DOHH2 (cell line): ENCODE measurements around the gene FAT2.

Experiments used
- EZH2phosphoT487 ChIP-seq: fragments of 200-600 bp; sonication (generic); IDR thresholded peaks from 2 replicates; pipeline ENCODE4 v1.6.1; 2017; ENCODE audit warnings: borderline replicate concordance, mild to moderate bottlenecking, antibody characterized with exemption, low read length, moderate library complexity, mixed read lengths
- TF ChIP-seq, protein P1 (sequence below): fragments of 200-600 bp; sonication (generic); IDR thresholded peaks from one replicate; pipeline ENCODE4 v1.5.1; 2014; ENCODE audit warnings: antibody characterized with exemption, mild to moderate bottlenecking, low read depth, low read length; ENCODE audit not compliant: poor library complexity, severe bottlenecking

DNA sequence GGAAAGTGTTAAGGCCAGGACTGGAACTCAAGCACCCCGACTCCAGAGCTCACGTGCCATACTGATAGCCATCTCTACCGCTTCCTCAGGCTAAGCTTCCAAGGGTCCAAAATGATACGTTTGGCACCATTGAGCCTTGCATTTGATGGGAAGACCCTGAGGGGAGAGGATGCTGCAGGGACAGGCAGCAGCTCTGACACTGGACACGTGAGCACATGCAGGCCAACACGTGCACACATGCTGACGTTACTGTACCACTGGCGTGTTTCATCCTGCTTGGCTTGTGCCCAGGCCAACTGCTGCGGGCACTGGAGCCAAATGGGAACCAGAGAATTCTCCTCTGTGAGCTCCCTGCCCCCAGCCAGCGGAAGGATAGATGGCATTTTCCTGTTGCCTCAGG is 5.2 kb downstream of the FAT2 start:
- TF ChIP-seq, protein P1, sequence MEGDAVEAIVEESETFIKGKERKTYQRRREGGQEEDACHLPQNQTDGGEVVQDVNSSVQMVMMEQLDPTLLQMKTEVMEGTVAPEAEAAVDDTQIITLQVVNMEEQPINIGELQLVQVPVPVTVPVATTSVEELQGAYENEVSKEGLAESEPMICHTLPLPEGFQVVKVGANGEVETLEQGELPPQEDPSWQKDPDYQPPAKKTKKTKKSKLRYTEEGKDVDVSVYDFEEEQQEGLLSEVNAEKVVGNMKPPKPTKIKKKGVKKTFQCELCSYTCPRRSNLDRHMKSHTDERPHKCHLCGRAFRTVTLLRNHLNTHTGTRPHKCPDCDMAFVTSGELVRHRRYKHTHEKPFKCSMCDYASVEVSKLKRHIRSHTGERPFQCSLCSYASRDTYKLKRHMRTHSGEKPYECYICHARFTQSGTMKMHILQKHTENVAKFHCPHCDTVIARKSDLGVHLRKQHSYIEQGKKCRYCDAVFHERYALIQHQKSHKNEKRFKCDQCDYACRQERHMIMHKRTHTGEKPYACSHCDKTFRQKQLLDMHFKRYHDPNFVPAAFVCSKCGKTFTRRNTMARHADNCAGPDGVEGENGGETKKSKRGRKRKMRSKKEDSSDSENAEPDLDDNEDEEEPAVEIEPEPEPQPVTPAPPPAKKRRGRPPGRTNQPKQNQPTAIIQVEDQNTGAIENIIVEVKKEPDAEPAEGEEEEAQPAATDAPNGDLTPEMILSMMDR = no peak
- no peak for TF ChIP-seq EZH2phosphoT487
